GM21528 (cell line): ENCODE results near the gene RSRP1.

Experiments
- ATAC-seq: cut with Tn5 transposase; IDR thresholded peaks from one replicate; pipeline ENCODE4 v1.9.1; 2021; ENCODE audit warnings: mild to moderate bottlenecking, moderate library complexity; ENCODE audit not compliant: unreplicated experiment, low FRiP score

The RSRP1 gene

DNA sequence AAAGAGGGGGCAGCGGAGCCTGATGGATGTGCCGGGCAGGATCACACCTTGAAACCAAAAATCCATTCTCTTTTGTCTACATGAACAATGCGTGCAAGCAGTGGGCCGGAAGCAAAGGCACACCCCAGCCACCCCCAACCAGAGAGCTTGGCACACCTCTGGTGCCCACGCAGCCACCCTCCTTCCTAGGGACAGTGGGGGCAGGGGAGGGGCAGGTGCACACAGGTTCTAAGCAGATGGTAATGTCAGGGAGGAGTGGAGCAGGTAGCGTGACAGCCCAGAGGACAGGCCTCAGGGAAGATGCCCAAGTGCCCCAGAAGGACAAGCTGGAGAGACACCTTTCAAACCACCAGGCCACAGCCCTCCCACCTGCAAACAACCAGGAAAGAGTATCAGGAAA lies 51.4 kb downstream of the RSRP1 start:
- no peak for ATAC-seq

DNA sequence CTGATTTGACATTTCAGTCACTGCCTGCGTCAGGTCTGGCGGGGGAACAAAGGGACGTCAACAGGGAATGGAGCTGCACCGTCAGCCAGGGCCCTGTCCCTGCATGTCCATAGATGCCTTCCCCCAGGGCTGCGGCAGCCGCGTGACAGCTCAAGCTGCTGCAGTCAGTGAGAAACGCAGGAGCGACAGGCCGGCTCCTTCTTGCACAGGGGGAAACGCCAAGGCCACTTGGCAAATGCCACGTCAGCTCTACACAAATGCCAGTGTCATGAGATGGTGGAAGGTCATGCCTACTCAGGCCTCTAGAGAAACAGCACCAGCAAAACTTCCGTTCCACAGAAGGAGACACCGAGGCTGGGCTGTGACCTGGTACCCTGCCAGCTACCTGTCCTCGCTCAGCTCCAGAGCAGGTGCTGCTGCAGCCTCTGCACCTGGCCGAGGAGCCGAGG lies 52.7 kb downstream of the RSRP1 start:
- no peak for ATAC-seq

DNA sequence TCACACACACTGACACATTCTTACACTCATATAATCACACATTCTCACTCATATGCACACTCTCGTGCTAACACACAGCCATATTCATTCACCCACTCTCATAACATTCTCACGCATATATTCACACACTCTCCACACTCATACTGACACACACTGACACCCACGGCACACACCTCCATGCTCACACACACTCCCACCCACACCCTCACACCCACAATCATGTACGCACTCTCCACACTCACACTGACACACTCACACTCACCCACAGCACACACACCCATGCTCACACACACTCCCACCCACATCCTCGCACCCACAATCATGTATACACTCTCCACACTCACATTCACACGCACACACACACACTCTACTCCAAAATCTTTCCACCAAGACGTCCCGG lies 53.2 kb downstream of the RSRP1 start:
- no peak for ATAC-seq

DNA sequence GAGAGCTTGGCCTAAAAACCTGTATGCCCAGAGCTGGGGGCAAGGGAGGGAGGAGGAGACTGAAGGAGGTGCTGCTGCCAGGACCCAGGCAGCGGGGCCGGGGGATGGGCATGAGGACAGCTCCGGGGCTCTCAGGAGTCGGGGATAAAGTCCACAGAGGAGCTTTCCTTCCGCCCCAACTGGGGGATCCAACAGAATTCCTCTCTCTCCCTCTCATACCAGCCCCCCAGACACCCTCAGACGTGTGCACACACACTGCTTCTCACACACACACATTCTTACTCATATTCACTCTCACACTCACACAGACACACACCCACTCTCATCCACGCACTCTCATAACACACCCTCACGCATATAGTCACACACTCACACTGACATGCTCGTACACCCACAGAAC lies 54.0 kb downstream of the RSRP1 start:
- ATAC-seq = no peak
